NCI-H2081 (cell line): Measurements from ENCODE around the gene KIR3DL1.
"Not testable (repeated sequence)": the region's sequence is repeated elsewhere in the genome, so short reads cannot be mapped to it uniquely, and the experiment has no call there.

ENCODE experiments used
- DNase-seq, 2 experiments: peaks; one replicate each; lab custom pipeline; 2025; lab: John Stamatoyannopoulos, UW

KIR3DL1 gene

DNA sequence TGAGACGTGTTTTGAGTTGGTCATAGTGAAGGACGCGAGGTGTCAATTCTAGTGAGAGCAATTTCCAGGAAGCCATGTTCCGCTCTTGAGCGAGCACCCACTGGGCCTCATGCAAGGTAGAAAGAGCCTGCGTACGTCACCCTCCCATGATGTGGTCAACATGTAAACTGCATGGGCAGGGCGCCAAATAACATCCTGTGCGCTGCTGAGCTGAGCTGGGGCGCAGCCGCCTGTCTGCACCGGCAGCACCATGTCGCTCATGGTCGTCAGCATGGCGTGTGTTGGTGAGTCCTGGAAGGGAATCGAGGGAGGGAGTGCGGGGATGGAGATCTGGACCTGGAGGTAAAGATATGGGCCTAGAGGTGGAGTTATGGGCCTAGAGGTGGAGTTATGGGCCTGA lies at the start of gene KIR3DL1:
Gene KIR3DL1 (plus strand): TSS at position 218 of the 400 bp plus-strand sequence.
- DNase-seq: not testable (repeated sequence)

- DNase-seq: not testable (repeated sequence)
Measured at GRCh38 chr19:54769646-54770045, 46.6 kb upstream of the KIR3DL1 start, which contains the start of gene KIR2DL1. Gene KIR2DL1, plus strand, starts transcription at chr19:54769793. Its CDS starts 58 bp downstream, at chr19:54769851.

DNA sequence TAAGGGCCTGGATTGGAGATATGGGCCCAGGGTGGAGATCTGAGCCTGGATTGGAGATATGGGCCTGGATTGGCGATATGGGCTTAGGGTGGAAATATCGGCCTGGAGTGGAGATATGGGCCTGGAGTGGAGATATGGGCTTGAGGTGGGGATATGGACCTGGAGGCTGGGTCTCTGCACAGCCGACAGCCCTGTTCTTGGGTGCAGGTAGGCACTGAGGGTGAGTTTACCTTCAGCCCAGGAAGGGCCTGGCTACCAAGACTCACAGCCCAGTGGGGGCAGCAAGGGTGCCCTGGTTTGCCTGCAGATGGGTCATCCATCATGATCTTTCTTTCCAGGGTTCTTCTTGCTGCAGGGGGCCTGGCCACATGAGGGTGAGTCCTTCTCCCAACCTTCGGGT lies 45.8 kb upstream of the KIR3DL1 start:
- not testable (repeated sequence) for DNase-seq

DNA sequence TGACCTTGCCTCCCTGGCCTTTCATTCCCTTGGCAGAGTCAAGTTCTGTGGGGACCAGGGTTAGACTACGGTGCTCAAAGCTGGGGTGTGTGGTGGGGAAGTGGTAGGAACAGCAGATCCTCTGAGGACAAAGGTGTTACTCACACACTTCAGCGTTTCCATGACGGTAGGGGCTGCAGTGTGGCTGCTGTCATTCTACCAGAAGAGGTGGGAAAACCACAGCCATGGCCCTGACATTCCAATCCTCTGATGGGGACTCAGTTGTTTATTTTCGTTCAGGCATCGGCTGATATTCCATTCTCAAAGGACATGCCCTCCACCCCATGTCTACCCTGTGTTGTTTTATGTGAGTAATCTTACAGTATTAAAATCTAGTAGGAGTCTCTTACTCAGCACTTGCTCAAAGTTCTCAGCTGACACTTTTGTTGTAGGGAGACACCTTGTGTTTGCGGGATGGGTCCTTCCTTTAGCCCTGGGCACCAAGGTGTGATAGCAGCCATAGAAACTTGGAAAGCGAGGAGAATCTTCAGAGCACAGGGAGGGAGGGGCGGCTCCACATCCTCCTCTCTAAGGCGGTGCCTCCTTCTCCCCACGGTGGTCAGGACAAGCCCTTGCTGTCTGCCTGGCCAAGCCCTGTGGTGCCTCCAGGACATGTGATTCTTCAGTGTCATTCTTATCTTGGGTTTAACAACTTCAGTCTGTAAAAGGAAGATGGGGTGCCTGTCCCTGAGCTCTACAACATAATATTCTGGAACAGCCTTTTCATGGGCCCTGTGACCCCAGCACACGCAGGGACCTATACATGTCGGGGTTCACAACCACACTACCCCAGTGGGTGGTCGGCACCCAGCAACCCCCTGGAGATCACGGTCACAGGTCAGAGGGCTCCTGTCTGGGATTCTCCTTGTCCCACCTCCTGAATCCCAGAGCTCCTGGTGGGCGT lies 45.0 kb upstream of the KIR3DL1 start:
- DNase-seq: not testable (repeated sequence)

DNA sequence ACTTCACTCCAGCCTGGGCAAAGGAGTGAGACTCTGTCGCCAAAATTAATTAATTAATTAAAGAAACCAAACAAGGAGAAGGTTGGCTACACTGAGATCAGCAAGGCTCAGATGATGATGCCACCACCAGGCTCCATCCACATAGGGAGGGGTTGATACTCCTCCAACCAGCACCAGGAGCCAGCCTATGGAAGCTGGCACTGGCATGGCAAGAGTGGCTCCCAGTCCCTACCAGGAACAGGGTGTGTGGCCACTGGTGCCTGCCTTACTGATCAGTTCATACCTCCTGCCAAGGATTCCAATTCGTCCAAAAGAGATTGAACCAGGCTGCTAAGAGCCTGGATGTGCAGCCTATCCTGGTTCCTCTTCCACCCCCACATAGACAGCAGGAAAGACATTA lies 43.6 kb upstream of the KIR3DL1 start:
- not testable (repeated sequence) for DNase-seq

DNA sequence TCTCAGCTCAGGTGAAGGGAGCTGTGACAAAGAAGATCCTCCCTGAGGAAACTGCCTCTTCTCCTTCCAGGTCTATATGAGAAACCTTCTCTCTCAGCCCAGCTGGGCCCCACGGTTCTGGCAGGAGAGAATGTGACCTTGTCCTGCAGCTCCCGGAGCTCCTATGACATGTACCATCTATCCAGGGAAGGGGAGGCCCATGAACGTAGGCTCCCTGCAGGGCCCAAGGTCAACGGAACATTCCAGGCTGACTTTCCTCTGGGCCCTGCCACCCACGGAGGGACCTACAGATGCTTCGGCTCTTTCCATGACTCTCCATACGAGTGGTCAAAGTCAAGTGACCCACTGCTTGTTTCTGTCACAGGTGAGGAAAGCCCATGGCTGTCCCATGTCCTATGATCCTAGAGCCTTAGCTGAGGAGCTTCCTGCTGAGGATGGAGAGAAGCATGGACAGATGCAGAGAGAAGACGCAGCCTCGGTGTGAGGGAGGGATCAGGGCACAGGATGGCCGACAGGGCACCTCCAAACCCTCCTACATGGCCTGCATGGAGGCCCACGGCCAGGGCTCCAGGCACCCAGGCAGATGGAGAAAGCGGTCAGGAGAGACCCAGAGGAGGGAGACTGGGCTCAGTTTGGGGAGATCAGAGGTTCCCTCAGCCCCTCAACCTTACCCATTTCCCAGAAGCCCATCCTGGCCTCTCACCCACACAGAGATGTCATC lies 41.0 kb upstream of the KIR3DL1 start:
- not testable (repeated sequence) for DNase-seq

GRCh38 chr19:54775830-54776229 lies 40.4 kb upstream of the KIR3DL1 start:
- DNase-seq: not testable (repeated sequence)

- DNase-seq: not testable (repeated sequence)
Measured at GRCh38 chr19:54777851-54778250, 38.4 kb upstream of the KIR3DL1 start.

- DNase-seq: not testable (repeated sequence)
Measured at GRCh38 chr19:54778896-54779295, 37.4 kb upstream of the KIR3DL1 start.

GRCh38 chr19:54782916-54783315 lies 33.4 kb upstream of the KIR3DL1 start:
- DNase-seq: not testable (repeated sequence)

DNA sequence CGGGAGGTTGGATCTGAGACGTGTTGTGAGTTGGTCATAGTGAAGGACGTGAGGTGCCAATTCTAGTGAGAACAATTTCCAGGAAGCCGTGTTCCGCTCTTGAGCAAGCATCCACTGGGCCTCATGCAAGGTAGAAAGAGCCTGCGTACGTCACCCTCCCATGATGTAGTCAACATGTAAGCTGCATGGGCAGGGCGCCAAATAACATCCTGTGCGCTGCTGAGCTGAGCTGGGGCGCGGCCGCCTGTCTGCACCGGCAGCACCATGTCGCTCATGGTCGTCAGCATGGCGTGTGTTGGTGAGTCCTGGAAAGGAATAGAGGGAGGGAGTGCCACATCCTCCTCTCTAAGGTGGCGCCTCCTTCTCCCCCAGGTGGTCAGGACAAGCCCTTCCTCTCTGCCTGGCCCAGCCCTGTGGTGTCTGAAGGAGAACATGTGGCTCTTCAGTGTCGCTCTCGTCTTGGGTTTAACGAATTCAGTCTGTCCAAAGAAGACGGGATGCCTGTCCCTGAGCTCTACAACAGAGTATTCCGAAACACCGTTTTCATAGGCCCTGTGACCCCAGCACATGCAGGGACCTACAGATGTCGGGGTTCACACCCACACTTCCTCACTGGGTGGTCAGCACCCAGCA lies 30.1 kb upstream of the KIR3DL1 start:
- not testable (repeated sequence) for DNase-seq

GRCh38 chr19:54788154-54788553 lies 28.1 kb upstream of the KIR3DL1 start:
- DNase-seq: not testable (repeated sequence)

DNA sequence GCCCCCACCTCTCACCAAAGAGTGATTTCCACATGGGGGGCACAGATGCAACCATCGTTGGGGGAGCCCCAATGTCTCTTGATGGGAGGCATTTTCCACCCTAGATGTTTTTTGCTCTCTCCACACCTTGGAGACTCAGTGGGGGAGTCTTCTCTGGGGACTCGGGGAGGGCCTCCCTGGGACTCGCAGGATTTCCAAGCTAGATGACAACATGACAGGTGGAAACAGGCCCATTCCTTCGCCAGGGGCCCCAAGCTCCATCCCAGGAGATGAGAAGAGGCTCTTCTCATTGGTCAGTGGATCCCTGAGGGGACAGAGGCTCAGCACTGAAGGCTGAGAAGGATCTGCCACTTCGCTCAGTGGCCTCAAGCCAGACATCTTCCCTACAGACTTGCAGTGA lies 25.6 kb upstream of the KIR3DL1 start:
- DNase-seq: no peak

- DNase-seq: no peak
Measured at GRCh38 chr19:54791476-54791875, 24.8 kb upstream of the KIR3DL1 start.

- DNase-seq: no peak
Measured at GRCh38 chr19:54792814-54793213, 23.5 kb upstream of the KIR3DL1 start.

GRCh38 chr19:54795758-54796157 lies 20.5 kb upstream of the KIR3DL1 start:
- DNase-seq: no peak

GRCh38 chr19:54803410-54803809 lies 12.9 kb upstream of the KIR3DL1 start, which contains the start of gene KIR2DL4:
Gene KIR2DL4, plus strand, starts transcription at chr19:54803610. Its CDS starts 42 bp downstream, at chr19:54803652.
- no peak for DNase-seq

DNA sequence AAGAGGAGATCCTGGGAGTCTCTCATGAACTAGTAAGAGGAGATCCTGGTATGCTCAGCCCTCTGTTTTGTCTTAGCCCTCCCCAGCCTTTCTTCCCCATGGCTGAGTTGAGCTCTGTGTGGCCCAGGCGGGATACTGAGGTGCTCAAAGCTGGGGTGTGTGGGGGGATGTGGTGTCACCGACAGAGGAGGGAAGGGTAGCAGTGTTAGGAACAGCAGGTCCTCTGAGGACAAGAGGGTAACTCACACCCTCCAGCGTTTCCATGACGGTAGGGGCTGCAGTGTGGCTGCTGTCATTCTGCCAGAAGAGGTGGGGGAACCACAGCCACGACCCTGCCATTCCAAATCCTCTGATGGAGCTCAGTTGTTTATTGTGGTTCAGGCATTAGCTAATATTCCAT lies 12.2 kb upstream of the KIR3DL1 start:
- DNase-seq: no peak

- no peak for DNase-seq
Measured at GRCh38 chr19:54804571-54804970, 11.7 kb upstream of the KIR3DL1 start.

DNA sequence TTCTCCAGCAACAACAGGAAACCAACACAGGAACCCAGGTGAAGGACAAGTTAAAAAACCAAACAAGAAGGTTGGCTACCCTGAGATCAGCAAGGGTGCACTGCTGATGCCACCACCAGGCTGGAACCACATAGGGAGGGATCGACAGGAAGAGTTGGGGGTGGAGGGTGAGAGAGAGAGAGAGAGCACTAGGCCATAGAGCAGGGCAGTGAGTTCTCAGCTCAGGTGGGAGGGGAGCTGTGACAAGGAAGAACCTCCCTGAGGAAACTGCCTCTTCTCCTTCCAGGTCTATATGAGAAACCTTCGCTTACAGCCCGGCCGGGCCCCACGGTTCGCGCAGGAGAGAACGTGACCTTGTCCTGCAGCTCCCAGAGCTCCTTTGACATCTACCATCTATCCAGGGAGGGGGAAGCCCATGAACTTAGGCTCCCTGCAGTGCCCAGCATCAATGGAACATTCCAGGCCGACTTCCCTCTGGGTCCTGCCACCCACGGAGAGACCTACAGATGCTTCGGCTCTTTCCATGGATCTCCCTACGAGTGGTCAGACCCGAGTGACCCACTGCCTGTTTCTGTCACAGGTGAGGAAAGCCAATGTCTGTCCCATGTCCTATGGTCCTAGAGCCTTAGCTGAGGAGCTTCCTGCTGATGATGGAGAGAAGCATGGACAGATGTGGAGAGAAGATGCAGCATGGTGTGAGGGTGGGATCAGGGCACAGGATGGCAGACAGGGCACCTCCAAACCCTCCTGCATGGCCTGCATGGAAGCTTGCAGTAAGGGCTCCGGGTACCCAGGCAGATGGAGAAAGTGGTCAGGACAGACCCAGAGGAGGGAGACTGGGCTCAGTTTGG lies 10.4 kb upstream of the KIR3DL1 start:
- DNase-seq: no peak

DNA sequence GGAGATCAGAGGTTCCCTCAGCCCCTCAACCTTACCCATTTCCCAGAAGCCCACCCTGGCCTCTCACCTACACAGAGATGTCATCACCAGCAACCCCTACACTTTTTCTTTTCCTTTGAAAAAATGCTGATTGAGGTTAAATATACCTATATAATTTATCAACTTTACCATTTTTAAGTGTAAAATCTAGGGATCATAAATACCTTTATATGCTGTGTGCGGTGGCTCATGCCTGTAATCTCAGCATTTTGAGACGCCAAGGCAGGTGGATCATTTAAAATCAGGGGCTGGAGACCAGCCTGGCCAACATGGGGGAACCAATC lies 9.8 kb upstream of the KIR3DL1 start:
- no peak for DNase-seq
